ENCODE data around the gene THTPA. TPM values are rescaled to one million over a fixed set of nuclear protein-coding genes. Genes with fewer than 3 reads are reported as not detected.
"Not testable (repeated sequence)": the region's sequence is repeated elsewhere in the genome, so short reads cannot be mapped to it uniquely, and the experiment has no call there.

THTPA gene
- total and polyA plus RNA-seq, 2 of the 13 experiments (the other 11 are each of a cell fraction or from before 2014, with no cell fraction given) = 7.4 to 8.7 TPM

GRCh38 chr14:23609411-23610089 is 53.5 kb downstream of the THTPA start (continued):
- TF ChIP-seq ZBTB10 (CRISPR knock-in tag; IDR thresholded peaks at IDR 0.05; ENCODE audit: borderline replicate concordance) (0 out of 2 replicates have a peak, but pooled peaks have one; percentile 16), ZNF724P (CRISPR knock-in tag; IDR thresholded peaks at IDR 0.05; ENCODE audit: borderline replicate concordance) (0 out of 2 replicates have a peak, but pooled peaks have one; percentile 12), ZFX (CRISPR knock-in tag; IDR thresholded peaks at IDR 0.05; ENCODE audit: low read depth) (peak; percentile 52), KDM1A (CRISPR knock-in tag; IDR thresholded peaks at IDR 0.05) (peak; percentile 76), ZNF749 (CRISPR knock-in tag; IDR thresholded peaks at IDR 0.05; ENCODE audit: borderline replicate concordance) (peak; percentile 75; the same call in 1 of the 2 replicates), ZNF547 (CRISPR knock-in tag; IDR thresholded peaks at IDR 0.05) (peak; percentile 66; the same call in 1 of the 2 replicates), TCF12 (CRISPR knock-in tag; IDR thresholded peaks at IDR 0.05) (peak; percentile 89), EP300 (IDR thresholded peaks at IDR 0.05; ENCODE audit: low read depth in 2 of 2, low read length in 2 of 2) (peak in 1 of 2 experiments; percentile 82; a peak in 2 of 4 replicates), EP300 (CRISPR knock-in tag; IDR thresholded peaks at IDR 0.05; ENCODE audit: borderline replicate concordance) (peak; percentile 88), ZNF788 (CRISPR knock-in tag; IDR thresholded peaks at IDR 0.05; ENCODE audit: borderline replicate concordance) (peak; percentile 82), EHMT2 (IDR thresholded peaks at IDR 0.05; ENCODE audit: borderline replicate concordance, low read depth, low read length) (peak; percentile 96; the same call in 1 of the 2 replicates), BORCS8-MEF2B (CRISPR knock-in tag; IDR thresholded peaks at IDR 0.05) (0 out of 2 replicates have a peak, but pooled peaks have one; percentile 55), HNF1B (CRISPR knock-in tag; IDR thresholded peaks at IDR 0.05) (peak; percentile 65), TFE3 (CRISPR knock-in tag; IDR thresholded peaks at IDR 0.05) (peak; percentile 82), SOX6 (CRISPR knock-in tag; IDR thresholded peaks at IDR 0.05) (peak; percentile 78; the same call in 1 of the 2 replicates), BCL6 (CRISPR knock-in tag; IDR thresholded peaks at IDR 0.05) (peak; percentile 71), ISX (CRISPR knock-in tag; conservative IDR thresholded peaks at IDR 0.05) (peak; percentile 85; the same call in 1 of the 2 replicates), PITX1 (CRISPR knock-in tag; IDR thresholded peaks at IDR 0.05) (0 out of 2 replicates have a peak, but pooled peaks have one; percentile 52)
- TF ChIP-seq TCF12, SOX6 (IDR thresholded peaks at IDR 0.05): not testable (repeated sequence)

All from HepG2 (cell line).